Neuronal stem cell (in vitro differentiated cells): ENCODE results near the gene TFAM.

Experiments used
- DNase-seq: peaks from one replicate; pipeline ENCODE4 v3.0.0-alpha.2; 2013; ENCODE audit warnings: low spot score
- H2AFZ ChIP-seq: one replicate; pipeline ENCODE4 v1.6.1; 2013; ENCODE audit warnings: mild to moderate bottlenecking, low read length, inconsistent platforms
- H2AK5ac ChIP-seq: 2 replicates; pipeline ENCODE4 v1.6.1; 2013; ENCODE audit warnings: low read depth, mild to moderate bottlenecking, inconsistent platforms, low read length, moderate library complexity, mixed read lengths
- H2BK120ac ChIP-seq: 2 replicates; pipeline ENCODE4 v1.6.1; 2013; ENCODE audit warnings: low read depth, mild to moderate bottlenecking, inconsistent platforms, low read length, moderate library complexity, mixed read lengths
- H2BK12ac ChIP-seq: one replicate; pipeline ENCODE4 v1.6.1; 2013; ENCODE audit warnings: low read length, inconsistent platforms
- H2BK15ac ChIP-seq: 2 replicates; pipeline ENCODE4 v1.6.1; 2013; ENCODE audit warnings: mild to moderate bottlenecking, low read length, inconsistent platforms, mixed read lengths
- H2BK5ac ChIP-seq: one replicate; pipeline ENCODE4 v1.6.1; 2013; ENCODE audit warnings: inconsistent platforms, mild to moderate bottlenecking, low read length, moderate library complexity
- H3K14ac ChIP-seq: one replicate; pipeline ENCODE4 v1.6.1; 2013; ENCODE audit warnings: low read length, inconsistent platforms
- H3K18ac ChIP-seq: 2 replicates; pipeline ENCODE4 v1.6.1; 2013; ENCODE audit warnings: low read length, inconsistent platforms
- H3K23ac ChIP-seq: 2 replicates; pipeline ENCODE4 v1.6.1; 2013; ENCODE audit warnings: low read depth, mild to moderate bottlenecking, mixed read lengths, low read length, inconsistent platforms; ENCODE audit not compliant: poor library complexity
- H3K27ac ChIP-seq: replicated peaks from 3 replicates; pipeline ENCODE4 v1.5.1; 2013; ENCODE audit warnings: low read length, inconsistent platforms
- H3K27me3 ChIP-seq, 3 experiments: 2 replicates each; pipeline ENCODE4 v1.6.1; 2013; ENCODE audit warnings: low read length in 3 of 3, mild to moderate bottlenecking in 2 of 3, inconsistent platforms in 1 of 3, low read depth in 1 of 3, mixed read lengths in 1 of 3, moderate library complexity in 1 of 3; ENCODE audit not compliant: control insufficient read depth in 3 of 3, insufficient read depth in 3 of 3
- H3K36me3 ChIP-seq, 2 donors: replicated peaks in 1 of 2; 2 replicates each; pipeline ENCODE4 v1.6.1; 2013; ENCODE audit warnings: low read length in 2 of 2; ENCODE audit not compliant: control insufficient read depth in 2 of 2, insufficient read depth in 2 of 2
- H3K4ac ChIP-seq: 2 replicates; pipeline ENCODE4 v1.6.1; 2013; ENCODE audit warnings: inconsistent platforms, mild to moderate bottlenecking, low read length, moderate library complexity
- H3K4me1 ChIP-seq, 2 donors: 1 replicate in 1 of 2; 2 replicates in 1 of 2; pipeline ENCODE4 v1.6.1; 2013; ENCODE audit warnings: low read length in 2 of 2, low read depth in 1 of 2; ENCODE audit not compliant: control insufficient read depth in 2 of 2, insufficient read depth in 1 of 2
- H3K4me2 ChIP-seq: one replicate; pipeline ENCODE4 v1.6.1; 2013; ENCODE audit warnings: mild to moderate bottlenecking, low read length, inconsistent platforms; ENCODE audit not compliant: insufficient read depth, poor library complexity, severe bottlenecking
- H3K4me3 ChIP-seq, 2 donors: 2 replicates each; pipeline ENCODE4 v1.5.1; 2013; ENCODE audit warnings: low read length in 2 of 2, mild to moderate bottlenecking in 2 of 2, inconsistent platforms in 1 of 2, moderate library complexity in 1 of 2
- H3K79me1 ChIP-seq: one replicate; pipeline ENCODE4 v1.6.1; 2013; ENCODE audit warnings: low read depth, mild to moderate bottlenecking, inconsistent platforms, low read length, moderate library complexity
- H3K9ac ChIP-seq: one replicate; pipeline ENCODE4 v1.6.1; 2013; ENCODE audit warnings: mild to moderate bottlenecking, low read depth, low read length, inconsistent platforms; ENCODE audit not compliant: poor library complexity
- H3K9me3 ChIP-seq, 2 donors: replicated peaks in 1 of 2; 2 replicates each; pipeline versions ENCODE3 to v1.6.1; 2013; ENCODE audit warnings: low read length in 2 of 2, mild to moderate bottlenecking in 2 of 2, inconsistent platforms in 1 of 2, low read depth in 1 of 2, mixed read lengths in 1 of 2, moderate library complexity in 1 of 2; ENCODE audit not compliant: control insufficient read depth in 2 of 2, insufficient read depth in 1 of 2
- H4K8ac ChIP-seq: one replicate; pipeline ENCODE4 v1.6.1; 2013; ENCODE audit warnings: low read depth, mild to moderate bottlenecking, inconsistent platforms, low read length, moderate library complexity
- H4K91ac ChIP-seq: one replicate; pipeline ENCODE4 v1.6.1; 2013; ENCODE audit warnings: low read length, low read depth, mild to moderate bottlenecking, inconsistent platforms; ENCODE audit not compliant: poor library complexity
- WGBS, 2 donors: extraction: QIAGEN DNeasy Blood & Tissue Kit; methylation state at CpG; one replicate each; pipeline ENCODE4 v1.1.7; 2013; ENCODE audit warnings: missing lambda C conversion rate in 2 of 2, mixed read lengths in 1 of 2; ENCODE audit not compliant: insufficient read length in 2 of 2, insufficient replicate concordance in 1 of 2; ENCODE audit errors: extremely low coverage in 2 of 2; 5-methylcytosine and 5-hydroxymethylcytosine counted together

TFAM gene

DNA sequence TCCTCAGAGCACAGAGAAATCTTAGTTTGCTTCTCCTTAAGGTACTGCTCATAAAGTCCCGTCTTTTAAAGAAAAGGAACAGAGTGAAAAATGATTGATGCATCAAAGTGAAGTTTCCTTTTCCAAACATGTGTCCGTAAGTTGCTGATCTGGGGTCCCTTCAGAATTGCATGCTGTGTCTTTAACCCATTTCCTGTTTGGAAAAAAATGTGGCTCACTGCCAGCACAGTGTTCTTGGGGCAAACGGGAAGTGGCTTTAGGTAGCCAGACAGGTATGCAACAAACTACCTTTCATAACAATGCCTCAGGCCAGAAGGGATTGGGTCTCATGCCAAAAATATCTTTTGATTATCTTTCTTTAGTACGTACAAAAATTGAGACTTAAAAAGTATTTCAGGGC, 50.9 kb downstream of the TFAM start:
- no peak overlapping the region for H4K8ac ChIP-seq
- no peak overlapping the region for H2BK120ac ChIP-seq
- no peak for DNase-seq
- H3K14ac ChIP-seq, result no peak overlapping the region
- no peak overlapping the region for H3K23ac ChIP-seq
- no peak overlapping the region for H2BK5ac ChIP-seq
- no peak overlapping the region for H3K27ac ChIP-seq
- H2BK15ac ChIP-seq, result no peak overlapping the region
- no peak overlapping the region for H2AK5ac ChIP-seq
- H3K36me3 ChIP-seq, result no peaks in the 10 kb centered on the region
- no peak overlapping the region for H4K91ac ChIP-seq
- no peak overlapping the region for H3K4me2 ChIP-seq
- no peak overlapping the region for H2AFZ ChIP-seq
- no peaks in the 10 kb centered on the region for H3K79me1 ChIP-seq
- no peak overlapping the region for H3K4me3 ChIP-seq
- no peaks in the 10 kb centered on the region for H3K4me1 ChIP-seq
- no peak overlapping the region for H3K4ac ChIP-seq
- no CpG with 5 or more reads among the region's 4 CpGs for WGBS, 2 donors
- no peaks in the 10 kb centered on the region for H3K27me3 ChIP-seq
- H3K18ac ChIP-seq, result no peak overlapping the region
- H3K9ac ChIP-seq, result no peak overlapping the region
- H2BK12ac ChIP-seq, result no peak overlapping the region
- H3K9me3 ChIP-seq, result peaks cover 0 to 3% of the 10 kb centered on the region in 2 donors

DNA sequence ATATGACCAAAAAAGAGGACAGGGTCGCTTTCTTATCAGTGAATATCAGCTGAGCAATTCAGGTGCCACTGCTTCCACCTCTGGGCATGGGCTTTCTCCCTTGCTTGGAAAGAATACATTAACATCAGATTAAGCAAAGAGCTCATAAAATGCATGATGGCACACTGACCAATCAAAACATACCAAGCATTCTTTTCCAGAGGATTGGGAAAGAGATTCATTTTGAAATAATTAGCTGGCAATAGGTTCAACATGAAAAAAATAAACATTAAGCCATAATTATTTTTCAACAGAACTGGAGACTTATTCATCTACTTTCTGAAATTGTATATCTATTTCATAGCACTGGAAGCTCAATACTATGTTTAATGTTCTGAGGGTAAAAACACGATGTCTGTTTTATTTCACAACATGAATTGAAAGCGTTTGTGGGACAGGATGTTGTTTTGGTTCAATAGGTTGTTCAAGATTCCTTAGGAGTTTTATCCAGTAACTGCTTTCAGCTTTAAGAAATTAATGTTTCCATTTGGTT, 53.2 kb downstream of the TFAM start:
- Histone ChIP-seq H3K14ac (no peak overlapping the region), H2AK5ac (no peak overlapping the region), H3K23ac (no peak overlapping the region), H2BK120ac (no peak overlapping the region), H3K79me1 (no peaks in the 10 kb centered on the region), H3K9me3 (peaks cover 0 to 3% of the 10 kb centered on the region in 2 donors), H3K4ac (no peak overlapping the region), H3K27ac (no peak overlapping the region), H3K9ac (no peak overlapping the region), H4K8ac (no peak overlapping the region), H2BK12ac (no peak overlapping the region), H3K4me1 (no peaks in the 10 kb centered on the region), H2BK5ac (no peak overlapping the region), H3K4me2 (no peak overlapping the region), H2BK15ac (no peak overlapping the region), H3K18ac (no peak overlapping the region), H3K36me3 (no peaks in the 10 kb centered on the region), H3K27me3 (no peaks in the 10 kb centered on the region), H2AFZ (no peak overlapping the region), H3K4me3 (no peak overlapping the region), H4K91ac (no peak overlapping the region)
- no peak for DNase-seq
- no CpG with 5 or more reads among the region's 3 CpGs for WGBS, 2 donors

DNA sequence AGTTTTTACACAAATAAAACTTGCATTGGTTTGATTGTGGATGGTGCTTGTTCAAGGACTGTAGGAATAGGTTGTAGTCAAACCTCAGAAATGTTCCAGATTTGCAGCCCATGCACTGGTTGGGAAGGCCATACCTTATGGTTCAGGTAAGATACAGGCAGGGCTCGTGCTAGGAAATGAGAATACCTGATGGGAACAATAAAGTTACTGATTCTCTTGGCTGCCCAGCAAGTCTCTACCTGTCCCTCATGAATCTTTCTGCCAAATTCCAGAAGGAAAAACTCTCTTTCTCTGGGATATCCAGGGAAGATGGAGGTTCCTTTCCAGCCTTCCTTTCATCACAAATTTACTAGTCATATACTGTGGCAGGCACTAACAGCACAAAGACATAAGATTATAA, 53.8 kb downstream of the TFAM start:
- H2BK15ac ChIP-seq, result no peak overlapping the region
- H3K27me3 ChIP-seq, result no peaks in the 10 kb centered on the region
- no peak overlapping the region for H3K14ac ChIP-seq
- H3K9ac ChIP-seq, result no peak overlapping the region
- no peak overlapping the region for H3K23ac ChIP-seq
- no peak overlapping the region for H2BK120ac ChIP-seq
- no peak overlapping the region for H2AK5ac ChIP-seq
- no peak overlapping the region for H2AFZ ChIP-seq
- WGBS, 2 donors, result no CpG with 5 or more reads among the region's 1 CpG
- no peak for DNase-seq
- H3K79me1 ChIP-seq, result no peaks in the 10 kb centered on the region
- H4K8ac ChIP-seq, result no peak overlapping the region
- H3K27ac ChIP-seq, result no peak overlapping the region
- H2BK5ac ChIP-seq, result no peak overlapping the region
- no peak overlapping the region for H3K4me3 ChIP-seq
- no peak overlapping the region for H3K4me2 ChIP-seq
- no peak overlapping the region for H3K4ac ChIP-seq
- no peak overlapping the region for H3K18ac ChIP-seq
- H3K9me3 ChIP-seq, result peaks cover 0 to 3% of the 10 kb centered on the region in 2 donors
- no peak overlapping the region for H4K91ac ChIP-seq
- H3K4me1 ChIP-seq, result no peaks in the 10 kb centered on the region
- no peaks in the 10 kb centered on the region for H3K36me3 ChIP-seq
- H2BK12ac ChIP-seq, result no peak overlapping the region

DNA sequence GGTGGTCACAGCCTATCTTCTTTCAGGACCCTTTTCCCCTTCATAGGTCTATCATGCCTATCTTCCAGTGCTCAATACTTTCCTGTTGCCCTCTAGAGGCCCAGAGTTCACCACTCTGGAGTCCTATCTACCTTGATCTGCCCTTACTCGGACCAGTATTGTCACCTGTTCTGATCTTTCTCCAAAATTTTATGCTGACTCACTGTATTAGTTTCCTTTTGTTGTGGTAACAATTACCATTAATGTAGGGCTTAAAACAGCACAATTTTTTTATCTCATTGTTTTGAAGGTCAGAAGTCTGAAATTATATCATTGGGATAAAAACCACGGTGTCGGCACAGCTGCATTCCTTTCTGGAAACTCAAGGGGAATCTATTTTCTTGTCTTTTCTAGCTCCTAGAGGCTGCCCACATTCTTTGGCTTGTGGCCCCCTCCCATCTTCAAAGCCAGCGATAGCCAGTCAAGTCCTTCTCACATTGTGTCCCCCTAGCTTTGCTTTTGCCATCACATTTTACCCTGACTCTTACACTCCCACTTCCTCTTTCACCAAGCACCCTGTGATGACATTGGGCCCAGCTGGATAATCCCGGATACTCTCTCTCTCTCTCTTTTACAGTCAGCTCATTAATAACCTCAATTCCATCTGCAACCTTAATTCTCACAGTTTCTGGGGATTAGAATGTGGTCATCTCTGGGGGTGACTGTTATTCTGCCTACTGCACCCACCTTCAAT, 54.6 kb downstream of the TFAM start:
- Histone ChIP-seq H2AK5ac (no peak overlapping the region), H3K79me1 (no peaks in the 10 kb centered on the region), H2BK15ac (no peak overlapping the region), H2BK12ac (no peak overlapping the region), H3K18ac (no peak overlapping the region), H2BK5ac (no peak overlapping the region), H2AFZ (no peak overlapping the region), H3K4ac (no peak overlapping the region), H3K14ac (no peak overlapping the region), H3K36me3 (no peaks in the 10 kb centered on the region), H3K9ac (no peak overlapping the region), H2BK120ac (no peak overlapping the region), H3K27ac (no peak overlapping the region), H4K8ac (no peak overlapping the region), H3K27me3 (no peaks in the 10 kb centered on the region), H3K4me3 (no peak overlapping the region), H4K91ac (no peak overlapping the region), H3K4me1 (no peaks in the 10 kb centered on the region), H3K4me2 (no peak overlapping the region), H3K23ac (no peak overlapping the region), H3K9me3 (peaks cover 0 to 3% of the 10 kb centered on the region in 2 donors)
- no peak for DNase-seq
- no CpG with 5 or more reads among the region's 5 CpGs for WGBS, 2 donors
